GM20000 (cell line): Measurements from ENCODE around the gene ALDH9A1.
"Not testable (repeated sequence)": the region's sequence is repeated elsewhere in the genome, so short reads cannot be mapped to it uniquely, and the experiment has no call there.

Experiments used
- DNase-seq: peaks from one replicate; pipeline ENCODE4 v3.0.0; 2012; ENCODE audit warnings: low spot score
- TF ChIP-seq, protein P1 (sequence below): IDR thresholded peaks from 2 replicates; pipeline ENCODE4 v1.5.1; 2012; ENCODE audit warnings: mild to moderate bottlenecking, control low read depth; ENCODE audit errors: extremely low read depth, missing control alignments

ALDH9A1 gene

DNA sequence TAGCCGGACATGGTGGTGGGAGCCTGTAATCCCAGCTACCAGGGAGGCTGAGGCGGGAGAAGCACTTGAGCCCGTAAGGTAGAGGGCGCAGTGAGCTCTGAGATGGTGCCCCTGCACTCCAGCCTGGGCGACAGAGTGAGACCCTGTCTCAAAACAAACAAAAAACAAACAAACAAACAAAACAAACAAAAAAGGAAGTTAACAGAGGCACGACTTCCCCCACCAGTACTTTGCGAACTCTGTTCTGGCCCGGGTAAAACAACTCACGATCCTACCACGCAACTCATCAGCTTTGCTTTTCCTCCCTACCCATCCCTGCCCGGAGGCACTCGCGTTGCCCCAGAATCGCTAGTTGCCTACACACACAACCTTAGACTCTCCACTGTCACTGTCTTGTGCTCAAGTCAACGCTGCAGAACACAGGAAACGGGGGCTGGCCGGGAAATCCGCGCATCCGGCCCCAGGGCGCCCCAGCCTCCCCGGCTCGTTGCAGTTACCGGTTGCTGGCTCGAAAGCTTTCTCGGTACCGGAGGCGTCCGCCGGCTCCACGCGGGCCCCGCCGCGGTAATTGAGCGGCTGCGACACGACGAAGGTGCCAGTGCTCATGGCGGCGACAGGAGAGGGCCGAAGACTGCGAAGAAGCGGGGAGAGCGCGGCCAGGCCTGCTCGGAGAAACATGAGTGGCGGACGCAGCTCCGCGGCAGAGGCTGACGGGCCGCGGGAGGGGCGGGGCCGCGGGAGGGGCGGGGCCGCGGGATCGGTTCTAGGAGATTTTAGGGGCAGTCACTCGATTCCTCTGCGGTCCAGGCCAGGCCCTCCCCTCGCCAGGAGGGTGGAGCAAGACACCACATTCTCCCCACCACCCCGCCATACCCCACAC lies at the start of gene ALDH9A1:
Gene ALDH9A1, minus strand, starts transcription at position 682 of the 880 bp plus-strand sequence. Its CDS starts 4 bp downstream, at position 678.
- DNase-seq: peak; percentile 88

DNA sequence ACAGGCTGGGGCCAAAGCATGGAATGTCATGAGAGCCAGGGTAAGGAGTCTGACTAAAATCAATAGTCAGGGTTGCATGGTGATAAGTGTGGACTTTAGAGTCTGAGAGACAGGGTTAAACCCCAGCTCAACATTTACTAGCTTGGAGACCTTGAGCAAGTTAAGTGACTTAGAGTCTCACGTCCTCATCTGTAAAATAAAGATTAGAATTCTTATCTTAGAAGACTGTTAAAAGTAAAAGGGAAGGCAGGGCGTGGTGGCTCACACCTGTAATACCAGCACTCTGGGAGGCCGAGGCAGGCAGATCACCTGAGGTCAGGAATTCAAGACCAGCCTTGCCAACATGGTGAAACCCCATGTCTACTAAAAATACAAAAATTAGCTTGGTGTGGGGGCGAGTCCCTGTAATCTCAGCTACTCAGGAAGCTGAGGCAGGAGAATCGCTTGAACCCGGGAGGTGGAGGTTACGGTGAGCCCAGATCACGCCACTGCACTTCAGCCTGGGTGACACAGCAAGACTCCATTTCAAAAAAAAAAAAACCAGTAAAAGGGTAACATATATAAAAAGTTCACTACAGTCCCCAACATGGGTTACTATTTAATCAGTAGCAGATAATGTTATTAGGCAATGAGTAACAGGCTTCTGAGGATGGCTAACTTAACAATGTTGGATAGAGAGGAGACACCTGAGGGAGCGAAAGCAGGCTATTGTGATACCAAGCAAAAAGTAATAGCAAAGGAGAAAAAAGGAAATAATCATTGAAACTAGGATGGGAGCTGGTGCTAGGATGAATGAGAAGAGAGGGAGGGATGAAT lies 49.5 kb upstream of the ALDH9A1 start:
- no peak for DNase-seq
- TF ChIP-seq, protein P1, sequence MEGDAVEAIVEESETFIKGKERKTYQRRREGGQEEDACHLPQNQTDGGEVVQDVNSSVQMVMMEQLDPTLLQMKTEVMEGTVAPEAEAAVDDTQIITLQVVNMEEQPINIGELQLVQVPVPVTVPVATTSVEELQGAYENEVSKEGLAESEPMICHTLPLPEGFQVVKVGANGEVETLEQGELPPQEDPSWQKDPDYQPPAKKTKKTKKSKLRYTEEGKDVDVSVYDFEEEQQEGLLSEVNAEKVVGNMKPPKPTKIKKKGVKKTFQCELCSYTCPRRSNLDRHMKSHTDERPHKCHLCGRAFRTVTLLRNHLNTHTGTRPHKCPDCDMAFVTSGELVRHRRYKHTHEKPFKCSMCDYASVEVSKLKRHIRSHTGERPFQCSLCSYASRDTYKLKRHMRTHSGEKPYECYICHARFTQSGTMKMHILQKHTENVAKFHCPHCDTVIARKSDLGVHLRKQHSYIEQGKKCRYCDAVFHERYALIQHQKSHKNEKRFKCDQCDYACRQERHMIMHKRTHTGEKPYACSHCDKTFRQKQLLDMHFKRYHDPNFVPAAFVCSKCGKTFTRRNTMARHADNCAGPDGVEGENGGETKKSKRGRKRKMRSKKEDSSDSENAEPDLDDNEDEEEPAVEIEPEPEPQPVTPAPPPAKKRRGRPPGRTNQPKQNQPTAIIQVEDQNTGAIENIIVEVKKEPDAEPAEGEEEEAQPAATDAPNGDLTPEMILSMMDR: no peak

More for the DNA sequence above, at the start of gene ALDH9A1:
- TF ChIP-seq, protein P1: peak; percentile 9

DNA sequence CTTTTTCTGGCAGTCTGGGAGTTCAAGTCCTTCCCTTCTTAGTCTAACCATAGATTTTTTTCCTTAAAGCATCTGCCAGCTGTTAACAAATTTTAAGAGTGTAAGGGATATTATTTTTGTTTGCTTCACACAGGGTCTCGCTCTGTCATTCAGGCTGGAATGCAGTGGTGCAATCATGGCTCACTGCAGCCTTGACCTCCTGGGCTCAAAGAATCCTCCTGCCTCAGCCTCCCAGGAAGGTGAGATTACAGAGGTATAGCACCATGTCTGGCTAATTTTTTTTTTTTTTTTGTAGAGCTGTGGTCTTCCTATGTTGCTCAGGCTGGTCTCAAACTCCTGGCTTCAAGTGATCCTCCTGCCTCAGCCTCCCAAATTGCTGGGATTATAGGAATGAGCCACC lies 46.6 kb upstream of the ALDH9A1 start:
- not testable (repeated sequence) for DNase-seq

DNA sequence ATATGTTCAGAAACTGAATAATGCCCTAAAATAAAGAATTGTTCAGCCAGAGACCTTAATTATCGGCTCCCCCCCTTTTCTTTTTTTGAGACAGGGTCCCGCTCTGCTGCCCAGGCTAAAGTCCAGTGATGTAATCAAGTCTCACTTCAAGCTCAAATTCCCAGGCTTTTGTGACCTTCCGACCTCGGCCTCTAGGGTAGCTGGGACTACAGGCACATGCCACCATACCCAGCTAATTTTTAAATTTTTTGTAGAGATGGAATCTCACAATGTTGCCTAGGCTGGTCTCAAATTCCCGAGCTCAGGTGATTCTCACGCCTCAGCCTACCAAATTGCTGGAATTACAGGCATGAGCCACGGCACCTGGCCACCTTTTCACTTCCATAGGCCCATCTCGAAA lies 43.8 kb upstream of the ALDH9A1 start:
- TF ChIP-seq, protein P1: no peak
- DNase-seq: no peak

DNA sequence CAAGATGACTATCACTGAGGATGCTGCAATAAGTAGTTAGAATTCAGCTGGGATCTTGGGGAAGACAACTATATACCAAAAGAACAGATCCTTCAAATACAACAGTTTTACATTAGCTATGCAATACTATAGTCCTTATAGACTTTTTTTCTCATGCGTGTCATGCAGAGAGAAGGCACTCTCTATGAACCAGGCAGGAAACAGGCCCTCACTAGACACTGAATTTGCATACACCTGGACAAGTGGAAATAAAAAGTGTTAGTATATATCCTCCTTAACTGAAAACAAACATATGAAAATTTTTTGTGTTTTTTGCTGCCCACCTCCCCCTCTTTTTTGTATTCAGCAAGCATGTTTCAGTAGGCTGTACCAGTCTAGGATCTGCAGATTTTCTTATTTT lies 40.4 kb upstream of the ALDH9A1 start:
- TF ChIP-seq, protein P1: no peak
- DNase-seq: peak; percentile 29

DNA sequence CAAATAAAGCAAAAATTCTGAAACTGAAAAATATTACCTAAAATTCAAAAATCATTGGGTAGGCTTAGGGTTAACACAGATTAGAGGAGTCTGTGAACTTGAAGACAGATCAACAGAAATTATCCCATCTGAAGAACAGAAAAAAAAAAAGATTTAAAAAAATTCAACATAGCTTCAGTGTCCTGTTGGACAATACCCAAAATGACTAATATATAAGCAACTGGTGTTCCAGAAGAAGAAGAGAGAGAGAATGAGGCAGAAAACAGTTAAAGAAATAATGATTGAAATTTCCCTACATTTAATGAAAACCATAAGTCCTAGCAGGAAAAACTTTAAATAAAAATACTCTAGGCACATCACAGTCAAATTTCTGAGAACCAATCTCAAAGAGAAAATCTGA lies 38.8 kb upstream of the ALDH9A1 start:
- no peak for DNase-seq
- TF ChIP-seq, protein P1: no peak

DNA sequence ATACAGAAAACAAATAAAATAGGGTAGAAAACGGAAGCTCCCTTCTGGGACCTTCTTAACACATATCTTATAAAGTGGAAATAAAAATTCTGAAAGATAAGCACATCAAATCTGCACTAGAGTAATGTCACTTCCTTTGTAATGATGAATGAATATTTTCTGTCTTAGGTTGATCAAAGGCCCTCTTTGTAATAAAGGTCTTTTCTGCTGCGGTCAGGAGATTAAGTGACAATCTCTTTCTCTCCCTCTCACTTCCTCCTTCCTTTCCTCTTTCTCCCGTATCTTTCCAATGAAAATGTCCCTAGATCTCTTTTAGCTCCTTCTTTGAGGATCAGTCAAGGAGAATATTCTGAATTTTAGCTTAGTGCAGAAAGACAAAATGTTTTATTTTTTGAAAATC lies 36.5 kb upstream of the ALDH9A1 start:
- TF ChIP-seq, protein P1: no peak
- DNase-seq: no peak
